MM.1S (cell line): ENCODE data around the gene MRPS6.

Source experiments
- DNase-seq: peaks from one replicate; pipeline ENCODE4 v3.0.0-alpha.2; 2015
- H2AFZ ChIP-seq: fragments of 300-600 bp; sonication (generic); 2 replicates; pipeline ENCODE4 v1.6.0; 2016; ENCODE audit warnings: antibody characterized with exemption, low read length
- H3F3A ChIP-seq: fragments of 300-600 bp; sonication (generic); 2 replicates; pipeline ENCODE4 v1.6.1; 2016; ENCODE audit warnings: mild to moderate bottlenecking, antibody characterized with exemption, low read length, moderate library complexity, mixed read lengths; ENCODE audit not compliant: insufficient read depth
- H3K27ac ChIP-seq: fragments of 300-600 bp; sonication (generic); 2 replicates; pipeline ENCODE4 v1.5.1; 2016; ENCODE audit warnings: mild to moderate bottlenecking, low read length
- H3K27me3 ChIP-seq: fragments of 300-600 bp; sonication (generic); replicated peaks from 2 replicates; pipeline ENCODE4 v1.6.0; 2016; ENCODE audit warnings: low read length; ENCODE audit not compliant: insufficient read depth
- H3K36me3 ChIP-seq: fragments of 300-600 bp; sonication (generic); replicated peaks from 2 replicates; pipeline ENCODE4 v1.6.1; 2016; ENCODE audit warnings: mild to moderate bottlenecking, low read length, mixed read lengths; ENCODE audit not compliant: insufficient read depth
- H3K4me1 ChIP-seq: fragments of 300-600 bp; sonication (generic); 2 replicates; pipeline ENCODE4 v1.6.1; 2016; ENCODE audit warnings: low read length, mixed read lengths
- H3K4me2 ChIP-seq: fragments of 300-600 bp; sonication (generic); 2 replicates; pipeline ENCODE4 v1.6.0; 2016; ENCODE audit warnings: low read depth, low read length
- H3K4me3 ChIP-seq: fragments of 300-600 bp; sonication (generic); 2 replicates; pipeline ENCODE4 v1.5.1; 2016; ENCODE audit warnings: low read length, mixed read lengths
- H3K79me2 ChIP-seq: fragments of 300-600 bp; sonication (generic); 2 replicates; pipeline ENCODE4 v1.6.1; 2016; ENCODE audit warnings: mixed run types, low read length, mixed read lengths
- H3K9ac ChIP-seq: fragments of 300-600 bp; sonication (generic); 2 replicates; pipeline ENCODE4 v1.6.1; 2016; ENCODE audit warnings: low read length, mixed read lengths
- H3K9me2 ChIP-seq: fragments of 300-600 bp; sonication (generic); replicated peaks from 2 replicates; pipeline ENCODE4 v1.6.1; 2016; ENCODE audit warnings: mild to moderate bottlenecking, low read length, mixed read lengths; ENCODE audit not compliant: insufficient read depth
- H3K9me3 ChIP-seq: fragments of 300-600 bp; sonication (generic); replicated peaks from 2 replicates; pipeline ENCODE4 v1.6.1; 2016; ENCODE audit warnings: mild to moderate bottlenecking, low read length, mixed read lengths; ENCODE audit not compliant: insufficient read depth
- H4K20me1 ChIP-seq: fragments of 300-600 bp; sonication (generic); 2 replicates; pipeline ENCODE4 v1.6.1; 2016; ENCODE audit warnings: mild to moderate bottlenecking, low read length, moderate library complexity, mixed read lengths; ENCODE audit not compliant: insufficient read depth
- EZH2 ChIP-seq: fragments of 300-600 bp; sonication (generic); optimal IDR thresholded peaks from 2 replicates; pipeline ENCODE3; 2017; ENCODE audit warnings: low read depth, mild to moderate bottlenecking, antibody characterized with exemption, low read length, mixed read lengths
- EZH2phosphoT487 ChIP-seq: fragments of 300-600 bp; sonication (generic); IDR thresholded peaks from 2 replicates; pipeline ENCODE4 v1.6.1; 2018; ENCODE audit warnings: antibody characterized with exemption, low read length
- TF ChIP-seq, protein P1 (sequence below): fragments of 300-600 bp; sonication (generic); IDR thresholded peaks from 2 replicates; pipeline ENCODE4 v1.5.1; 2016; ENCODE audit warnings: antibody characterized with exemption, low read length, mixed read lengths

MRPS6 gene

DNA sequence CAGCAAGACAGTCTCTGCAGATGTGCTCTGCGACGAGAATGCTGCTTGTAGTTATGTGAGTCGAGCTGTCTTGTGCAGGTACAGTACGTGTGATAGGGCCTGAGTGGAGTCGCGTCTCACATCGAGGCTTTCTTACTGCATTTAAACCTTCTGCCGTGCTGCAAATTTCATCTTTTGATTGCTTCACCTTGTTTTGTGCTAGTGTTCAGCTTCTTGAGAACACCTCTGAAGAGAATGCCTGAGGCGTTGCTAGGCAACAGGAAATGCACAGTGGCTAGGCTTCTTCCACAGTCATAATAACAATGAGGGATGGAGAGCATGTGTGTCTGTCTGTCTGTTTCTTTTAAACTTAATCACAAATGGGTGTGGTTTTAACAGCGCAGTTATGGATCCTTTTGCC is 52.9 kb downstream of the MRPS6 start:
- Histone ChIP-seq H3K79me2 (peaks cover 18% of the 10 kb centered on the region), H4K20me1 (no peaks in the 10 kb centered on the region), H3K4me3 (no peak overlapping the region), H3K27me3 (no peaks in the 10 kb centered on the region), H3K9me3 (no peaks in the 10 kb centered on the region), H3K27ac (no peak overlapping the region), H3F3A (no peaks in the 10 kb centered on the region), H3K9ac (no peak overlapping the region), H3K4me1 (no peaks in the 10 kb centered on the region), H3K9me2 (no peaks in the 10 kb centered on the region), H3K4me2 (no peak overlapping the region), H3K36me3 (no peaks in the 10 kb centered on the region), H2AFZ (no peak overlapping the region)
- TF ChIP-seq, protein P1, sequence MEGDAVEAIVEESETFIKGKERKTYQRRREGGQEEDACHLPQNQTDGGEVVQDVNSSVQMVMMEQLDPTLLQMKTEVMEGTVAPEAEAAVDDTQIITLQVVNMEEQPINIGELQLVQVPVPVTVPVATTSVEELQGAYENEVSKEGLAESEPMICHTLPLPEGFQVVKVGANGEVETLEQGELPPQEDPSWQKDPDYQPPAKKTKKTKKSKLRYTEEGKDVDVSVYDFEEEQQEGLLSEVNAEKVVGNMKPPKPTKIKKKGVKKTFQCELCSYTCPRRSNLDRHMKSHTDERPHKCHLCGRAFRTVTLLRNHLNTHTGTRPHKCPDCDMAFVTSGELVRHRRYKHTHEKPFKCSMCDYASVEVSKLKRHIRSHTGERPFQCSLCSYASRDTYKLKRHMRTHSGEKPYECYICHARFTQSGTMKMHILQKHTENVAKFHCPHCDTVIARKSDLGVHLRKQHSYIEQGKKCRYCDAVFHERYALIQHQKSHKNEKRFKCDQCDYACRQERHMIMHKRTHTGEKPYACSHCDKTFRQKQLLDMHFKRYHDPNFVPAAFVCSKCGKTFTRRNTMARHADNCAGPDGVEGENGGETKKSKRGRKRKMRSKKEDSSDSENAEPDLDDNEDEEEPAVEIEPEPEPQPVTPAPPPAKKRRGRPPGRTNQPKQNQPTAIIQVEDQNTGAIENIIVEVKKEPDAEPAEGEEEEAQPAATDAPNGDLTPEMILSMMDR: no peak
- no peak for DNase-seq

DNA sequence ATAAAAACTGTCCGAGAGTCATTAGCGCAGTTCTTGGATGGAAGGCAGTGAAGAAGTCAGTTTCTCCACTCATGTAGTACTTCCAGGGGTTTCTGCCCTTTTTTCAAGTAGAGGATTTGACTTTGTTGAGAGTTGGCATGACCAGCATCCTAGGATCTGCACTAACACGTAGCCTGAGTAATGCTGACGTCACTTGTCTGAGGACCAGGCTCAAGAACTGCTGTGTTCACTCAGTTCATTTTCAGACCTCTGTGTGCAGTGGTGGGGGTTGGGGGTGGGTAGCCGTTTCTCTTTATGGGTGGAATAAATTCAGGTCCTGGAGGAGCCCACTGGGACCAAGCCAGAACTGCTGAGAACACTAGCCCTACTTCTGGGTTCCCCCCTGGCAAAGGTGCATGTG is 53.3 kb downstream of the MRPS6 start:
- no peak overlapping the region for H3K27ac ChIP-seq
- H2AFZ ChIP-seq: no peak overlapping the region
- H4K20me1 ChIP-seq: no peaks in the 10 kb centered on the region
- H3K79me2 ChIP-seq: peaks cover 19% of the 10 kb centered on the region
- TF ChIP-seq EZH2 (no peak), EZH2phosphoT487 (no peak)
- TF ChIP-seq, protein P1: no peak
- H3K27me3 ChIP-seq: no peaks in the 10 kb centered on the region
- no peaks in the 10 kb centered on the region for H3K36me3 ChIP-seq
- H3K9me3 ChIP-seq: no peaks in the 10 kb centered on the region
- H3K4me1 ChIP-seq: no peaks in the 10 kb centered on the region
- no peak overlapping the region for H3K9ac ChIP-seq
- H3K4me3 ChIP-seq: no peak overlapping the region
- H3F3A ChIP-seq: no peaks in the 10 kb centered on the region
- no peak for DNase-seq
- no peak overlapping the region for H3K4me2 ChIP-seq
- H3K9me2 ChIP-seq: no peaks in the 10 kb centered on the region

DNA sequence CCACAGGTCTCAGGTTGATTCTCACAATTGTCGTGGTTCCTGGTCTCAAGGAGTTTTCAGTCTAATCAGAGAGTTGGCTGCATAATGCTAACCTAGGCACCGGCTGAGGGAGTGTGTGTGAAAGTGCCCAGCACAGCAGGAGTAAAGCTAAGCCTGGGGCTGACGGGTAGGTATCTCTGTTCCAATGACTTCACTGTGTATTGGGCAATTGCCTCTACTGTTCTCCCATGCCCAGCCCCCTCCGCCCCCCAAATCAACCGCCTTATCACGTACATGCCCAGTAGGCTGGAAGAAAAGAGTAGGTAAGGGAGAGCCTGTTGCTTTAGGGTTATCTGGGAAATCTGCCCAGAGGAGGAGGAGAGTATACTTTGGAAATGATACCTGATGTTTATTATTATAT is 54.7 kb downstream of the MRPS6 start:
- H3K4me3 ChIP-seq: no peak overlapping the region
- no peaks in the 10 kb centered on the region for H3K27me3 ChIP-seq
- no peak overlapping the region for H3K27ac ChIP-seq
- H3K36me3 ChIP-seq: no peaks in the 10 kb centered on the region
- DNase-seq: no peak
- H3K4me1 ChIP-seq: no peaks in the 10 kb centered on the region
- no peak overlapping the region for H3K4me2 ChIP-seq
- H3F3A ChIP-seq: no peaks in the 10 kb centered on the region
- no peak overlapping the region for H3K9ac ChIP-seq
- no peaks in the 10 kb centered on the region for H3K9me3 ChIP-seq
- H3K79me2 ChIP-seq: peaks cover 19% of the 10 kb centered on the region
- H2AFZ ChIP-seq: no peak overlapping the region
- TF ChIP-seq EZH2phosphoT487: no peak
- no peak for TF ChIP-seq EZH2
- TF ChIP-seq, protein P1: no peak
- no peaks in the 10 kb centered on the region for H3K9me2 ChIP-seq
- H4K20me1 ChIP-seq: no peaks in the 10 kb centered on the region
